GDM1 (cell line): ENCODE data around the gene CACNA2D2.

Experiments used
- DNase-seq: peaks from one replicate; lab custom pipeline; 2025; lab: John Stamatoyannopoulos, UW

The CACNA2D2 gene

GRCh38 chr3:50464569-50464968 is 38.9 kb downstream of the CACNA2D2 start:
- no peak for DNase-seq

- no peak for DNase-seq
Observed at GRCh38 chr3:50459785-50460184, 43.6 kb downstream of the CACNA2D2 start.

GRCh38 chr3:50457988-50458387 is 45.4 kb downstream of the CACNA2D2 start:
- no peak for DNase-seq

GRCh38 chr3:50455161-50456018 is 48.0 kb downstream of the CACNA2D2 start:
- DNase-seq, result no peak

- no peak for DNase-seq
Observed at GRCh38 chr3:50454481-50455070, 48.9 kb downstream of the CACNA2D2 start.

GRCh38 chr3:50453907-50454306 is 49.5 kb downstream of the CACNA2D2 start:
- no peak for DNase-seq

GRCh38 chr3:50450209-50450921 is 53.1 kb downstream of the CACNA2D2 start:
- no peak for DNase-seq

- no peak for DNase-seq
Observed at GRCh38 chr3:50448752-50449539, 54.5 kb downstream of the CACNA2D2 start.

- DNase-seq, result no peak
Observed at GRCh38 chr3:50447290-50447840, 56.1 kb downstream of the CACNA2D2 start.

- DNase-seq, result no peak
Observed at GRCh38 chr3:50445919-50446318, 57.5 kb downstream of the CACNA2D2 start.

- no peak for DNase-seq
Observed at GRCh38 chr3:50444782-50445181, 58.7 kb downstream of the CACNA2D2 start.

- DNase-seq, result no peak
Observed at GRCh38 chr3:50444213-50444612, 59.2 kb downstream of the CACNA2D2 start.

GRCh38 chr3:50442945-50443579 is 60.4 kb downstream of the CACNA2D2 start:
- no peak for DNase-seq

- no peak for DNase-seq
Observed at GRCh38 chr3:50441424-50442217, 61.8 kb downstream of the CACNA2D2 start.

GRCh38 chr3:50436114-50436674 is 67.2 kb downstream of the CACNA2D2 start:
- peak; percentile 12 for DNase-seq

- DNase-seq, result no peak
Observed at GRCh38 chr3:50435371-50436113, 67.9 kb downstream of the CACNA2D2 start.

GRCh38 chr3:50433954-50434353 is 69.5 kb downstream of the CACNA2D2 start:
- no peak for DNase-seq

GRCh38 chr3:50430950-50431435 is 72.4 kb downstream of the CACNA2D2 start:
- no peak for DNase-seq

GRCh38 chr3:50430191-50430590 is 73.2 kb downstream of the CACNA2D2 start:
- no peak for DNase-seq
